BJ (cell line): Measurements from ENCODE around the gene PCGF2. TPM values are rescaled to one million over a fixed set of nuclear protein-coding genes. Genes with fewer than 3 reads are reported as not detected.

Source experiments
- CTCF ChIA-PET: fragments of 350-600 bp; formaldehyde crosslinking; extraction: SDS; loops from one replicate; lab custom pipeline; 2021; ENCODE audit warnings: antibody characterized with exemption, inconsistent platforms; lab: Yijun Ruan, JAX
- POLR2A ChIA-PET: fragments of 300-600 bp; sonication (Branson Sonifier 250); formaldehyde crosslinking; extraction: SDS; loops from one replicate; lab custom pipeline; 2021; ENCODE audit warnings: antibody characterized with exemption; lab: Charles Lee
- DNase-seq: peaks from one replicate; pipeline ENCODE4 v3.0.0-alpha.2; 2011; ENCODE audit warnings: low read depth
- H3K27me3 ChIP-seq: 2 replicates; pipeline ENCODE4 v1.6.0; 2011; ENCODE audit warnings: low read length; ENCODE audit not compliant: control insufficient read depth, insufficient read depth
- H3K36me3 ChIP-seq: 2 replicates; pipeline ENCODE4 v1.5.1; 2011; ENCODE audit warnings: low read length; ENCODE audit not compliant: control insufficient read depth, insufficient read depth
- H3K4me3 ChIP-seq: 2 replicates; pipeline ENCODE4 v1.5.1; 2011; ENCODE audit warnings: low read depth, mild to moderate bottlenecking, control low read depth, low read length
- polyA plus RNA-seq: library from polyadenylated mRNA; depleted of rRNA; stranded (reverse); fragments of >200 nt; gene quantifications from 2 replicates; pipeline ENCODE4 v1.2.3, GENCODE V29; 2011
- TF ChIP-seq, protein P1 (sequence below): IDR thresholded peaks from 2 replicates; pipeline ENCODE4 v1.5.1; 2011; ENCODE audit warnings: low read depth, mild to moderate bottlenecking, control low read depth, inconsistent platforms, low read length, moderate library complexity; ENCODE audit not compliant: insufficient read depth

Gene PCGF2
- polyA plus RNA-seq, 1 experiment, result 27.6 TPM

DNA sequence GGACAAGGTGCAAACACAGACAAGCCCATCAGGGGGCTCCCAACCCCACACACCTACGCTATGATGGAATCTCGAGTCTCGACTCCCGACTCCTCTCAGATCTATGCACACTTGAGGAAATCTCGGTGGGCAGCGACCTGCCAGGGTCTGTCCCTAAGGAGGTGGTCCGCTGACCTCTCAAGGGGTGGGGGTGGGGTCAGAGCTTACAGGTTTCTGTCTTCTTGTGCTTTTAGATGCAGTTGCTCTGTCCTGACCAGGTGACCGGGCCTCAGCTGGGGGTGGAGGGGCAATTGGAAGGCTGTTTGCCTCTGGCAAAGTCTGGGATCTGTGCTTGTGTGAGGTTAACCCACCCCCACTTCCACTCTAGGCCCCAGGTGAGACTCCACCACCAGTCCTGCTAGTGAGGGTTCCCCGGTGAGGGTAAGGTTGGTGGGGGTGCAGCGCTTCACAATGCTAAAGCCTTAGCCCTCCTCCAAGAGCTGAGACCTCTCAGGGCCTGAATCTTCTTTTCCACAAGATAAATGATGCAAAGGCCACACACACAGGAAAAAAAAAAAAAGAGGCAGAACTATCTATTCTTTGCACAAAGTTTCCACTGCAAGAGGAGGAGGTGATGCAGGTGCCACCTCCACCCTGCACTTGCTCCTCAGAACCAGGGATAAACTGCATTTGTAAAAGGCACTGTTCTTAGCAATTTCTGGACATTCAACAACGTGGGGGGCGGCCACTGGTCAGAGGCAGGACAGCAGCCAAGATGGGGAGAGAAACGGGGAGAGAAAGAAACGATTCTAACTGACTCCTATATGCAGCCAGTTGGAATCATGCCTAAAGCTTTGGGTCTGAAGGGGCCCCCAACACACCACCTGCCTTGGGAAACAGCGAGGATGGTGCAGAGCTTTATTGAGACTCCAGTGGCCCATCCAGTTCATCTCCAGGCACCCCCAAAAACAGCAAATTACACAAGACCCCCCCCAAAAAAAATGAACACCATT, 13.9 kb downstream of the PCGF2 start:
- ChIA-PET CTCF (interaction anchor here (0.7 to 4.4 kb wide), 22 partner anchors 11 to 225 kb away, joined by 3 to 87 read pairs (median 4); partner anchors contain the start of genes EPOP, PCGF2 and PSMB3), POLR2A (no interaction called here)
- DNase-seq, result no peak

DNA sequence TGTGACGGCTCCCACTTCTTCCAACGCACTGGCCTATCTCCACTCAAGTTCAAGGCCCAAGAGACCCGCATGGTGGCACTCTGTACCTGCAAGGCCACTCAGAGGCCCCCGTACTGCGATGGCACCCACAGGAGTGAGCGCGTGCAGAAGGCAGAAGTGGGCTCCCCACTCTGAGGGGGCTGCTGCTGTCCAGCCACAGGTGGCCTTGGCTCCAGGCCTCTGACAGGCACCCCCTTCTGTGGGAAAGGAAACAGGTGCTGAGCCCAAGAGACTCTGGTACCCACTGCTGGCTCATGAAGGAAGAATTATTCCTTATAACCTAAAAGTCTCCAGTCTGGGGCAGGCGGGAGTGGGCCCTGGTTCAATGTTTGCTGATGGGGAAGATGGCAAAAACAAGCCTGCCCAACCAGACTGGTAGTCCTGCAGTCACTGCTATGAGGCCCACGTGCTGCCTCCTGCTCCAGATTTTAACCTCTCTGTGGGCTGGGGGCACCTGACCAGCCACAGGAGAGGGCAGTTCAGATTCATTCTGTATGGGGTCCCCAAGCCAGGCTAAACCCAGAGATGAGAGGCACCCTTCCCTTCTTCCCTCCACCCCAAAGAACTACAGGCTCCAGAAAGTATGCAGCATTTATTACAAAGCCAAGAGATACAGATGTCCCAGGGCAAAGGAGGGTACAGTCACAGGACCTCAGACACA, 14.7 kb downstream of the PCGF2 start:
- DNase-seq, result no peak
- Histone ChIP-seq H3K4me3 (no peak overlapping the region), H3K27me3 (no peaks in the 10 kb centered on the region), H3K36me3 (peaks cover 23% of the 10 kb centered on the region)
- ChIA-PET POLR2A (no interaction called here), CTCF (interaction anchor here (1.5 to 4.4 kb wide), 3 partner anchors 9 to 55 kb away, joined by 3 to 87 read pairs (median 38); partner anchors contain the start of gene EPOP)
- TF ChIP-seq, protein P1, sequence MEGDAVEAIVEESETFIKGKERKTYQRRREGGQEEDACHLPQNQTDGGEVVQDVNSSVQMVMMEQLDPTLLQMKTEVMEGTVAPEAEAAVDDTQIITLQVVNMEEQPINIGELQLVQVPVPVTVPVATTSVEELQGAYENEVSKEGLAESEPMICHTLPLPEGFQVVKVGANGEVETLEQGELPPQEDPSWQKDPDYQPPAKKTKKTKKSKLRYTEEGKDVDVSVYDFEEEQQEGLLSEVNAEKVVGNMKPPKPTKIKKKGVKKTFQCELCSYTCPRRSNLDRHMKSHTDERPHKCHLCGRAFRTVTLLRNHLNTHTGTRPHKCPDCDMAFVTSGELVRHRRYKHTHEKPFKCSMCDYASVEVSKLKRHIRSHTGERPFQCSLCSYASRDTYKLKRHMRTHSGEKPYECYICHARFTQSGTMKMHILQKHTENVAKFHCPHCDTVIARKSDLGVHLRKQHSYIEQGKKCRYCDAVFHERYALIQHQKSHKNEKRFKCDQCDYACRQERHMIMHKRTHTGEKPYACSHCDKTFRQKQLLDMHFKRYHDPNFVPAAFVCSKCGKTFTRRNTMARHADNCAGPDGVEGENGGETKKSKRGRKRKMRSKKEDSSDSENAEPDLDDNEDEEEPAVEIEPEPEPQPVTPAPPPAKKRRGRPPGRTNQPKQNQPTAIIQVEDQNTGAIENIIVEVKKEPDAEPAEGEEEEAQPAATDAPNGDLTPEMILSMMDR, result no peak

More for the DNA sequence above, 13.9 kb downstream of the PCGF2 start:
- TF ChIP-seq, protein P1, result peak; percentile 31; the same call in 1 of the 2 replicates
- H3K36me3 ChIP-seq, result peaks cover 27% of the 10 kb centered on the region
- no peaks in the 10 kb centered on the region for H3K27me3 ChIP-seq
- no peak overlapping the region for H3K4me3 ChIP-seq

DNA sequence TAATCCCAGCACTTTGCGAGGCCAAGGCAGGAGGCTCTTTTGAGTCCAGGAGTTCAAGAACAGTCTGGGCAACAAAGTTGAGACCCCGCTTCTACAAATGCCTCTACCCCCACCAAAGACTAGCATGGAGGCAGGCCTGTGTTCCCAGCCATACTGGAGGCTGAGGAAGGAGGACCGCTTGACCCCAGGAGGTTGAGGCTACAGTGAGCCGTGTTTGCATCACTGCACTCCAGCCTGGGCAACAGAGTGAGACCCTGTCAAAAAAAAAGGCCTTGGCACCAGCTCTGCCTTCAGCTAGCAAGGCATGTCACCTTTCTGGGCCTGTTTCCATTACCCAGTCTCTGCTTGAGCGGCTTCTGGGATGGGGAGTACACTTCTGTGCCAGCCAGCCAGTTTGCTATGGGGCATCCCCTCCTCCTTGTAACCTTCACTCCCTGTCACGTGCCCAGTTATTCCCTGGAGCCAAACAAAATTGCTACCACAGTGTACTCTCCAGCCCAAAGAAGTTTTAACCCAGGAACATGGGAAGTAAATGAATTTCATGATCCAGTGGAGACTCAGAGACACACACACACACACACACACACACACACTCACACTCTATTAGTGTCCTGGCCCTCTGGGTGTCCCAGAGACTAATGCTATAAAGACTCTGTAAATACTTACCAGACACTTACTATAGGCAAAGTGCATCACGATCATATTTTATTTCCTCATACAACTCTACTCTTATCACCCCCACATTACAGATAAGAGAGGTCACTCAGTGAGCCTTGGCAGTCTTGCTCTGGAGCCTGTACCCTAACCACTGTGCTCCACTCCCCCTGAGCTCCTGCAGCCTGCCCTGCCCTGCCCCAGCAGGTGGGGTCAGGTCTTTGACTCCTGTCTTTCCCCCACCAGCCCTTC, 15.5 kb downstream of the PCGF2 start:
- no peak overlapping the region for H3K4me3 ChIP-seq
- H3K36me3 ChIP-seq, result peaks cover 17% of the 10 kb centered on the region
- no peaks in the 10 kb centered on the region for H3K27me3 ChIP-seq
- ChIA-PET CTCF (interaction anchor here (1.5 to 2.8 kb wide), 3 partner anchors 8 to 508 kb away, joined by 3 to 34 read pairs (median 4); no protein-coding TSS in a partner anchor), POLR2A (no interaction called here)
- DNase-seq, result no peak
- TF ChIP-seq, protein P1, result no peak

DNA sequence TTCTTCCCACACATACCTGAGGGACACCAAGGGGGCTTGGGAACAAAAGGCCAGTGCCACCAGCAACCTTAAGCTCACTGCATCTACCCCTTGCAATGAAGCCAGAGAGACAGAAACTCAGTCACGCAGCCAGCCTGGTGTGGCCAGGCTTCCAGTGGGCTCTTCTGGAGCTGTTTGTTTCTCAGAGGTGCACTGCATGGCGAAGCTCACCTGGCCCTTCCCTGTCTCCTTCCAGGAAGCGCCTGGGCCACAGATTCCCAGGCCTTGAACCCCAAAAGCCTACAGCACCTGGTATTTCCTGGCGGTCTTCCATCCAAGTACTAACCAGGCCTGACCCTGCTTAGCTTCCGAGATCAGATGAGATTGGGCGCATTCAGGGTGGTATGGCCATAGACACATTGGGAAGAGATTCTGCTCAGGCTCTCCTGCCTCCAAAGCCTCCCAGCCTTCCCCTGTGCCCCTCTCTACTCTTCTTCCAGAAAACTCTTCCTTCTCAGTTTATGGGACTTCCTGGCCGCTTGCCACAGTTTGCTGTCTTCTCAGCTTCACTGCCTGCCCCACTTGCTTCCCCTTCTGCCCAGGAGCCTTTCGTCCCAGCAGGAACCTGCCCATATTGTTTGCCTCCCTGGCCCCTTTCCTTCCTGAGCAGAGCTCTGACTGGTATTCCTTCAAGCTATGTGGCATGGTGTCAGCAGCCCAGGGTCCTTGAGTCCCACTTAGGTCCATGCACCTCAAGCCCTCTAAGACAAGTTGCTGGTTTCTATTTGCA, 16.4 kb downstream of the PCGF2 start:
- CTCF ChIA-PET, result interaction anchor here (1.1 to 2.8 kb wide), 11 partner anchors 7 to 509 kb away, joined by 3 to 34 read pairs (median 4); no protein-coding TSS in a partner anchor
- Histone ChIP-seq H3K27me3 (no peaks in the 10 kb centered on the region), H3K4me3 (no peak overlapping the region), H3K36me3 (peaks cover 17% of the 10 kb centered on the region)
- POLR2A ChIA-PET, result no interaction called here
- TF ChIP-seq, protein P1, result no peak
- DNase-seq, result no peak
